B cell (primary cell): ENCODE measurements around the gene CCDC54. TPM values are rescaled to one million over a fixed set of nuclear protein-coding genes. Genes with fewer than 3 reads are reported as not detected.

Experiments
- ATAC-seq: fragments of 200-7000 bp; cut with Tn5 transposase; one replicate; pipeline ENCODE4 v1.10.0; 2021; ENCODE audit warnings: low read depth, mild to moderate bottlenecking, moderate number of reproducible peaks, moderate library complexity
- CTCF ChIA-PET: fragments of 350-600 bp; sonication (Branson Sonifier 250); formaldehyde crosslinking; loops from one replicate; lab custom pipeline; 2021; ENCODE audit warnings: antibody characterized with exemption, inconsistent platforms; lab: Charles Lee
- POLR2A ChIA-PET: fragments of 350-600 bp; sonication (Branson Sonifier 250); formaldehyde crosslinking; loops from one replicate; lab custom pipeline; 2021; ENCODE audit warnings: antibody characterized with exemption; lab: Charles Lee
- DNase-seq: peaks from one replicate; pipeline ENCODE4 v3.0.0; 2013
- H2AFZ ChIP-seq: 2 replicates; pipeline ENCODE4 v1.6.1; 2012; ENCODE audit warnings: mild to moderate bottlenecking, low read depth, low read length; ENCODE audit not compliant: insufficient read depth, poor library complexity, severe bottlenecking
- H3K27ac ChIP-seq, 2 donors: 1 replicate in 1 of 2; 2 replicates in 1 of 2; pipeline ENCODE4 v1.5.1; 2012 to 2013; ENCODE audit warnings: low read length in 2 of 2, mild to moderate bottlenecking in 2 of 2, moderate library complexity in 1 of 2
- H3K27me3 ChIP-seq, 4 experiments: fragments of 200-600 bp in 1 of 4; sonication (generic) in 1 of 4; replicated peaks in 1 of 4; 1 replicate in 2 of 4; 2 replicates in 2 of 4; pipeline versions ENCODE4 v1.6.1 to v1.7.0; 2013 to 2016; ENCODE audit warnings: low read length in 3 of 4, mild to moderate bottlenecking in 2 of 4, mixed read lengths in 1 of 4, moderate library complexity in 1 of 4; ENCODE audit not compliant: insufficient read depth in 4 of 4, control insufficient read depth in 3 of 4; ENCODE audit errors: control extremely low read depth in 1 of 4
- H3K36me3 ChIP-seq, 2 experiments: replicated peaks in 1 of 2; 1 replicate in 1 of 2; 2 replicates in 1 of 2; pipeline versions ENCODE4 v1.6.1 to v1.7.1; 2013; ENCODE audit warnings: low read length in 1 of 2; ENCODE audit not compliant: insufficient read depth in 2 of 2, control insufficient read depth in 1 of 2; ENCODE audit errors: control extremely low read depth in 1 of 2, extremely low read depth in 1 of 2
- H3K4me1 ChIP-seq, 2 donors: fragments of 200-600 bp in 1 of 2; sonication (generic) in 1 of 2; 1 replicate in 1 of 2; 2 replicates in 1 of 2; pipeline versions ENCODE4 v1.5.1 to v1.6.1; 2013 to 2017; ENCODE audit warnings: low read length in 2 of 2; ENCODE audit not compliant: control insufficient read depth in 2 of 2, insufficient read depth in 2 of 2
- H3K4me2 ChIP-seq: replicated peaks from 2 replicates; pipeline ENCODE3; 2012; ENCODE audit warnings: mild to moderate bottlenecking, low read depth, low read length; ENCODE audit not compliant: poor library complexity, severe bottlenecking
- H3K4me3 ChIP-seq, 5 experiments: fragments of 200-600 bp in 1 of 5; sonication (generic) in 1 of 5; 1 replicate in 3 of 5; 2 replicates in 2 of 5; pipeline versions ENCODE4 v1.5.1 to v1.7.0; 2011 to 2016; ENCODE audit warnings: low read length in 4 of 5, mild to moderate bottlenecking in 4 of 5, low read depth in 2 of 5, control low read depth in 1 of 5, moderate library complexity in 1 of 5; ENCODE audit not compliant: insufficient read depth in 1 of 5; ENCODE audit errors: control extremely low read depth in 1 of 5, extremely low read depth in 1 of 5
- H3K79me2 ChIP-seq: fragments of 200-600 bp; sonication (generic); one replicate; pipeline ENCODE4 v1.6.0; 2016; ENCODE audit warnings: low read length; ENCODE audit not compliant: control insufficient read depth, insufficient read depth
- H3K9ac ChIP-seq: fragments of 200-600 bp; sonication (generic); 2 replicates; pipeline ENCODE4 v1.6.1; 2017; ENCODE audit warnings: mild to moderate bottlenecking, low read length, moderate library complexity
- H3K9me3 ChIP-seq, 3 donors: one replicate each; pipeline versions ENCODE4 v1.6.1 to v1.7.1; 2013; ENCODE audit warnings: low read length in 2 of 3; ENCODE audit not compliant: control insufficient read depth in 2 of 3, insufficient read depth in 1 of 3; ENCODE audit errors: control extremely low read depth in 1 of 3
- H4K20me1 ChIP-seq: 2 replicates; pipeline ENCODE4 v1.6.0; 2012; ENCODE audit warnings: mild to moderate bottlenecking, low read length; ENCODE audit not compliant: insufficient read depth, control insufficient read depth, poor library complexity, severe bottlenecking
- H3K27ac Mint-ChIP-seq: one replicate; pipeline ENCODE4 v1.8.0; 2021; ENCODE audit warnings: mixed read lengths
- H3K27me3 Mint-ChIP-seq: one replicate; pipeline ENCODE4 v1.8.0; 2021; ENCODE audit warnings: mixed read lengths
- H3K4me1 Mint-ChIP-seq: one replicate; pipeline ENCODE4 v1.8.0; 2021; ENCODE audit warnings: mixed read lengths
- H3K4me3 Mint-ChIP-seq: one replicate; pipeline ENCODE4 v1.8.0; 2021; ENCODE audit warnings: mixed read lengths
- H3K9me3 Mint-ChIP-seq: one replicate; pipeline ENCODE4 v1.8.0; 2022; ENCODE audit warnings: mixed read lengths; ENCODE audit not compliant: insufficient read depth
- EZH2 ChIP-seq: IDR thresholded peaks from 2 replicates; pipeline ENCODE4 v1.6.1; 2012; ENCODE audit warnings: borderline replicate concordance, low read depth, mild to moderate bottlenecking, moderate library complexity, low read length; ENCODE audit not compliant: insufficient read depth, poor library complexity, severe bottlenecking
- WGBS: methylation state at CpG from one replicate; pipeline ENCODE4 v1.1.5; 2013; ENCODE audit warnings: missing lambda C conversion rate; ENCODE audit not compliant: insufficient coverage; 5-methylcytosine and 5-hydroxymethylcytosine counted together
- intact Hi-C: fragments of 100-400 bp; cut with micrococcal nuclease; formaldehyde crosslinking; loops from one replicate; pipeline ENCODE4 v1.10.0; 2022
- polyA plus RNA-seq: library from polyadenylated mRNA; depleted of rRNA; stranded (reverse); fragments of >200 nt; gene quantifications from 2 replicates; pipeline ENCODE4 v1.2.3, GENCODE V29; 2012
- total RNA-seq, 2 donors: library from RNA; stranded (reverse); fragments of 120-200 nt in 1 of 2; gene quantifications; 1 replicate in 1 of 2; 2 replicates in 1 of 2; pipeline versions ENCODE4 v1.2.3 to v1.2.4, GENCODE V29; 2013 to 2022
- TF ChIP-seq, protein P1 (sequence below): fragments of 200-600 bp; IDR thresholded peaks from one replicate; pipeline ENCODE4 v1.8.0; 2022; ENCODE audit warnings: antibody characterized with exemption, mild to moderate bottlenecking

CCDC54 gene
- total and polyA plus RNA-seq, 2 donors (not counting 1 experiment from before 2014, with no cell fraction given): not detected

DNA sequence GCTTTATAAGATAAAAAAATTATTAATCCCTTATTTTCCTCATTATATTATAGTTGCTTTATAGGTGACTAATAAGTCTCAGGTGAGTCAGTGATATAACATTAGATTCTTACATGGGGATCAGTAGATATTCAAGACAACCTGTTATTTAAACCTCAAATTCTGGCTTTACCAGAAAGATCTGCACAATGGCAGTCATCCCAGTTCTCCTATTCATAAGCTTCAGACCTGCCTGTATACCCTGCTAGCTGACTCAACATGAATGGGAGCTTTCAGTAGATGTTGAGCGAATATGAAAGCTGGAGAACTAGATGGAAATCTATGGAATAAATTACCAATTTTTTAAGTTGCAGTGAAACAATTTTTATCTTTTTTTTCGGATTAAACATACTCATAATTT lies 20.5 kb upstream of the CCDC54 start:
- no CpG with 5 or more reads among the region's 2 CpGs for WGBS
- Histone ChIP-seq H2AFZ (no peak overlapping the region), H3K9me3 (no peaks in the 10 kb centered on the region), H3K9ac (no peak overlapping the region), H3K27me3 (no peaks in the 10 kb centered on the region), H3K4me2 (no peak overlapping the region), H3K4me3 (no peak overlapping the region), H3K27ac (no peak overlapping the region), H3K36me3 (no peaks in the 10 kb centered on the region), H3K79me2 (no peaks in the 10 kb centered on the region), H3K4me1 (no peaks in the 10 kb centered on the region), H4K20me1 (no peaks in the 10 kb centered on the region)
- ChIA-PET CTCF (interaction anchor here (0.7 kb wide), 1 partner anchor 63 kb away, joined by 3 read pairs; no protein-coding TSS in a partner anchor), POLR2A (no interaction called here)
- peaks cover 4% of the 10 kb centered on the region for H3K27me3 Mint-ChIP-seq
- TF ChIP-seq, protein P1, sequence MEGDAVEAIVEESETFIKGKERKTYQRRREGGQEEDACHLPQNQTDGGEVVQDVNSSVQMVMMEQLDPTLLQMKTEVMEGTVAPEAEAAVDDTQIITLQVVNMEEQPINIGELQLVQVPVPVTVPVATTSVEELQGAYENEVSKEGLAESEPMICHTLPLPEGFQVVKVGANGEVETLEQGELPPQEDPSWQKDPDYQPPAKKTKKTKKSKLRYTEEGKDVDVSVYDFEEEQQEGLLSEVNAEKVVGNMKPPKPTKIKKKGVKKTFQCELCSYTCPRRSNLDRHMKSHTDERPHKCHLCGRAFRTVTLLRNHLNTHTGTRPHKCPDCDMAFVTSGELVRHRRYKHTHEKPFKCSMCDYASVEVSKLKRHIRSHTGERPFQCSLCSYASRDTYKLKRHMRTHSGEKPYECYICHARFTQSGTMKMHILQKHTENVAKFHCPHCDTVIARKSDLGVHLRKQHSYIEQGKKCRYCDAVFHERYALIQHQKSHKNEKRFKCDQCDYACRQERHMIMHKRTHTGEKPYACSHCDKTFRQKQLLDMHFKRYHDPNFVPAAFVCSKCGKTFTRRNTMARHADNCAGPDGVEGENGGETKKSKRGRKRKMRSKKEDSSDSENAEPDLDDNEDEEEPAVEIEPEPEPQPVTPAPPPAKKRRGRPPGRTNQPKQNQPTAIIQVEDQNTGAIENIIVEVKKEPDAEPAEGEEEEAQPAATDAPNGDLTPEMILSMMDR: no peak
- no peak for TF ChIP-seq EZH2
- no peak overlapping the region for H3K27ac Mint-ChIP-seq
- intact Hi-C loops: no loop called here
- H3K4me3 Mint-ChIP-seq: no peak overlapping the region
- no peaks in the 10 kb centered on the region for H3K4me1 Mint-ChIP-seq
- DNase-seq: no peak
- no peaks in the 10 kb centered on the region for H3K9me3 Mint-ChIP-seq
- ATAC-seq: no peak

DNA sequence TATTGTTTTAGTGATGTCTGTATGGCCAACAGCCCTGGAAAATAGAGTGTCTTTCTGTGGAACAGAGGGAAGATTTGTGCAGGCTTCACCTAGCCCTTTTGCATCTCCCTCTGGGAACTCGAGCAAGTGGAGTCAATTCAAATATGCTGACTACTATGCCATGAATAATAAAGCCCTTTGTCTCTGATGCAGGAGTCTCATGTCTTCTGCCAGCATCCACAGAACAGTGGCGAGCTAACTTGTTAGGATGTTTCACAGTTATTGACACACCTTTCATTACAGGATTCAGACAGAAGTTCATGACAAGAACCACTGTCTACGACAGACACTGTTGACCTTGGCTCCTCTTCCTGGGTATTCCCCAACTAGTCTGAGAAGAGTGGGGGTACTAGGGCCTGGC lies 15.6 kb upstream of the CCDC54 start:
- no peak overlapping the region for H2AFZ ChIP-seq
- intact Hi-C loops: no loop called here
- H3K27me3 Mint-ChIP-seq: peaks cover 4% of the 10 kb centered on the region
- H3K4me3 ChIP-seq: no peak overlapping the region
- ChIA-PET POLR2A (no interaction called here), CTCF (no interaction called here)
- no peak overlapping the region for H3K9ac ChIP-seq
- H3K9me3 ChIP-seq: no peaks in the 10 kb centered on the region
- no peaks in the 10 kb centered on the region for H3K36me3 ChIP-seq
- ATAC-seq: no peak
- H4K20me1 ChIP-seq: no peaks in the 10 kb centered on the region
- no peak for TF ChIP-seq EZH2
- TF ChIP-seq, protein P1: no peak
- no peaks in the 10 kb centered on the region for H3K4me1 ChIP-seq
- H3K4me2 ChIP-seq: no peak overlapping the region
- no peak for DNase-seq
- WGBS: 92% methylated on average over 2 of the region's 3 CpGs
- H3K4me3 Mint-ChIP-seq: no peak overlapping the region
- H3K9me3 Mint-ChIP-seq: no peaks in the 10 kb centered on the region
- H3K79me2 ChIP-seq: no peaks in the 10 kb centered on the region
- no peak overlapping the region for H3K27ac ChIP-seq
- peaks cover 0 to 3% (median 0%) of the 10 kb centered on the region in 4 experiments for H3K27me3 ChIP-seq
- H3K4me1 Mint-ChIP-seq: no peaks in the 10 kb centered on the region
- H3K27ac Mint-ChIP-seq: no peak overlapping the region
